SK-N-SH treated with all-trans-retinoic acid at 6 μM for 48 hours (cell line): ENCODE results near the gene MRTFA.

ENCODE experiments used
- ATAC-seq: fragments of 200-7000 bp; cut with Tn5 transposase; 3 replicates; pipeline ENCODE4 v1.9.1; 2020; ENCODE audit warnings: mild to moderate bottlenecking, moderate library complexity
- ARNTL ChIP-seq: fragments of 450-650 bp; formaldehyde crosslinking; IDR thresholded peaks from 2 replicates; pipeline ENCODE4 v1.5.0; 2020; ENCODE audit warnings: low read depth, mild to moderate bottlenecking, moderate library complexity, borderline replicate concordance
- CSDC2 ChIP-seq: fragments of 250-450 bp; sonication (Bioruptor Pico); IDR thresholded peaks from 2 replicates; pipeline ENCODE4 v1.5.0; 2020; ENCODE audit warnings: mild to moderate bottlenecking, moderate library complexity
- CSRNP3 ChIP-seq: fragments of 250-450 bp; sonication (Bioruptor Pico); IDR thresholded peaks from 2 replicates; pipeline ENCODE4 v1.5.1; 2021; ENCODE audit warnings: mild to moderate bottlenecking, moderate library complexity
- ESRRG ChIP-seq: fragments of 250-450 bp; sonication (Bioruptor Pico); IDR thresholded peaks from 2 replicates; pipeline ENCODE4 v1.6.1; 2021; ENCODE audit warnings: mild to moderate bottlenecking
- GLIS3 ChIP-seq: fragments of 250-450 bp; sonication (Bioruptor Pico); IDR thresholded peaks from 2 replicates; pipeline ENCODE4 v1.5.0; 2020; ENCODE audit warnings: mild to moderate bottlenecking, moderate library complexity
- ISL1 ChIP-seq: fragments of 250-450 bp; sonication (Bioruptor Pico); IDR thresholded peaks from 2 replicates; pipeline ENCODE4 v2.1.2; 2022; ENCODE audit warnings: mild to moderate bottlenecking, moderate library complexity
- OSR1 ChIP-seq: fragments of 250-450 bp; sonication (Bioruptor Pico); IDR thresholded peaks from 2 replicates; pipeline ENCODE4 v1.8.0; 2022; ENCODE audit warnings: moderate library complexity, mild to moderate bottlenecking, inconsistent platforms
- POU6F1 ChIP-seq: fragments of 250-450 bp; sonication (Bioruptor Pico); IDR thresholded peaks from 2 replicates; pipeline ENCODE4 v1.8.0; 2021; ENCODE audit warnings: low read depth, mild to moderate bottlenecking, moderate library complexity, borderline replicate concordance
- PPARA ChIP-seq: fragments of 250-450 bp; sonication (Bioruptor Pico); IDR thresholded peaks from 2 replicates; pipeline ENCODE4 v1.5.0; 2020; ENCODE audit warnings: mild to moderate bottlenecking, borderline replicate concordance
- RARB ChIP-seq: fragments of 250-450 bp; sonication (Bioruptor Pico); IDR thresholded peaks from 2 replicates; pipeline ENCODE4 v1.8.0; 2021; ENCODE audit warnings: mild to moderate bottlenecking, moderate library complexity
- SNAI2 ChIP-seq: fragments of 250-450 bp; sonication (Bioruptor Pico); IDR thresholded peaks from 2 replicates; pipeline ENCODE4 v1.5.0; 2020; ENCODE audit warnings: mild to moderate bottlenecking, moderate library complexity
- TCF4 ChIP-seq: fragments of 250-450 bp; sonication (Bioruptor Pico); IDR thresholded peaks from 2 replicates; pipeline ENCODE4 v1.8.0; 2021; ENCODE audit warnings: mild to moderate bottlenecking, moderate library complexity, borderline replicate concordance
- TOX ChIP-seq: fragments of 250-450 bp; sonication (Bioruptor Pico); IDR thresholded peaks from 2 replicates; pipeline ENCODE4 v1.8.0; 2021; ENCODE audit warnings: mild to moderate bottlenecking, moderate library complexity, borderline replicate concordance
- TSHZ2 ChIP-seq: fragments of 250-450 bp; sonication (Bioruptor Pico); IDR thresholded peaks from 2 replicates; pipeline ENCODE4 v1.5.0; 2020; ENCODE audit warnings: mild to moderate bottlenecking, moderate library complexity
- ZC3H10 ChIP-seq: fragments of 250-450 bp; sonication (Bioruptor Pico); IDR thresholded peaks from 2 replicates; pipeline ENCODE4 v1.5.1; 2021; ENCODE audit warnings: mild to moderate bottlenecking, moderate library complexity
- ZFP3 ChIP-seq: fragments of 250-450 bp; sonication (Bioruptor Pico); IDR thresholded peaks from 2 replicates; pipeline ENCODE4 v1.5.0; 2020; ENCODE audit warnings: mild to moderate bottlenecking, moderate library complexity
- ZFP30 ChIP-seq: fragments of 450-650 bp; formaldehyde crosslinking; IDR thresholded peaks from 2 replicates; pipeline ENCODE4 v1.5.0; 2022; ENCODE audit warnings: mild to moderate bottlenecking, moderate library complexity
- ZNF565 ChIP-seq: fragments of 450-650 bp; formaldehyde crosslinking; conservative IDR thresholded peaks from 2 replicates; pipeline ENCODE4 v1.5.0; 2020; ENCODE audit warnings: low read depth, mild to moderate bottlenecking, moderate library complexity
- ZNF70 ChIP-seq: fragments of 450-650 bp; formaldehyde crosslinking; IDR thresholded peaks from 2 replicates; pipeline ENCODE4 v1.5.0; 2020; ENCODE audit warnings: mild to moderate bottlenecking, moderate library complexity
- ZNF8 ChIP-seq: fragments of 450-650 bp; formaldehyde crosslinking; IDR thresholded peaks from 2 replicates; pipeline ENCODE4 v1.5.0; 2020; ENCODE audit warnings: mild to moderate bottlenecking, moderate library complexity
- TF ChIP-seq, protein P1 (sequence below): fragments of 250-450 bp; sonication (Bioruptor Pico); IDR thresholded peaks from 2 replicates; pipeline ENCODE4 v1.8.0; 2020; ENCODE audit warnings: mild to moderate bottlenecking, moderate library complexity, borderline replicate concordance
- TF ChIP-seq, protein P2 (sequence below): fragments of 250-450 bp; sonication (Bioruptor Pico); IDR thresholded peaks from 2 replicates; pipeline ENCODE4 v1.5.1; 2020; ENCODE audit warnings: low read depth, mild to moderate bottlenecking, moderate library complexity

Gene MRTFA

DNA sequence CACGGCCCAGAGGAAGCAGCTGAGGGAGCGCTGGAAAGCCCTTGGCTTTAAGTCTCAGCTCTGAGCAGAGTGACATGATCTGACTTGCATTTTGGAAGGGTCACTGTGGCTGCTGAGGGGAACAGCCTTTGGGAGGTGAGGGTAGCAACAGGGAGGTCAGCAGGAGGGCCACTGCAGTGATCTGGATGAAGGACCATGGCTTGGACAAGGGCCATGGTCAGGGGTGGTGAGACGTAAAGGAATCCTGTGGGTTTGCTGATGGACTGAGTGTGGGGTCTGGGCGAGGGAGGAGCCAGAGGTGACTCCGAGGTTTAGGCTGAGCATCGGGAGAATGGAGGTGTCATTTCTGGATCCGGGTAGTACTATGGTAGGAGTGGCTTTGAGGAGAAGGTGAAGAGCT is 232.9 kb downstream of the MRTFA start:
- ATAC-seq, result no peak
- TF ChIP-seq PPARA (CRISPR knock-in tag) (no peak), OSR1 (CRISPR knock-in tag) (no peak)

- no peak for ATAC-seq
- TF ChIP-seq ZNF565 (CRISPR knock-in tag), result no peak
- TF ChIP-seq ZFP30, result no peak
Observed at GRCh38 chr22:40403141-40403540, 233.4 kb downstream of the MRTFA start.

- TF ChIP-seq ISL1 (CRISPR knock-in tag) (no peak), OSR1 (CRISPR knock-in tag) (no peak), CSDC2 (no peak), ZNF8 (no peak), TSHZ2 (CRISPR knock-in tag) (no peak), TCF4 (CRISPR knock-in tag) (no peak), ARNTL (CRISPR knock-in tag) (no peak), RARB (no peak), ZNF565 (CRISPR knock-in tag) (no peak), ZNF70 (no peak)
- TF ChIP-seq, protein P1, sequence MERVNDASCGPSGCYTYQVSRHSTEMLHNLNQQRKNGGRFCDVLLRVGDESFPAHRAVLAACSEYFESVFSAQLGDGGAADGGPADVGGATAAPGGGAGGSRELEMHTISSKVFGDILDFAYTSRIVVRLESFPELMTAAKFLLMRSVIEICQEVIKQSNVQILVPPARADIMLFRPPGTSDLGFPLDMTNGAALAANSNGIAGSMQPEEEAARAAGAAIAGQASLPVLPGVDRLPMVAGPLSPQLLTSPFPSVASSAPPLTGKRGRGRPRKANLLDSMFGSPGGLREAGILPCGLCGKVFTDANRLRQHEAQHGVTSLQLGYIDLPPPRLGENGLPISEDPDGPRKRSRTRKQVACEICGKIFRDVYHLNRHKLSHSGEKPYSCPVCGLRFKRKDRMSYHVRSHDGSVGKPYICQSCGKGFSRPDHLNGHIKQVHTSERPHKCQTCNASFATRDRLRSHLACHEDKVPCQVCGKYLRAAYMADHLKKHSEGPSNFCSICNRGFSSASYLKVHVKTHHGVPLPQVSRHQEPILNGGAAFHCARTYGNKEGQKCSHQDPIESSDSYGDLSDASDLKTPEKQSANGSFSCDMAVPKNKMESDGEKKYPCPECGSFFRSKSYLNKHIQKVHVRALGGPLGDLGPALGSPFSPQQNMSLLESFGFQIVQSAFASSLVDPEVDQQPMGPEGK, result no peak
- no peak for ATAC-seq
Observed at GRCh38 chr22:40401981-40402406, 234.5 kb downstream of the MRTFA start.

- TF ChIP-seq ZNF8, result no peak
- TF ChIP-seq ZFP30, result no peak
- no peak for TF ChIP-seq SNAI2 (CRISPR knock-in tag)
- no peak for TF ChIP-seq ESRRG (CRISPR knock-in tag)
- TF ChIP-seq POU6F1 (CRISPR knock-in tag), result no peak
- no peak for TF ChIP-seq CSRNP3 (CRISPR knock-in tag)
- TF ChIP-seq ZFP3, result no peak
- no peak for TF ChIP-seq ISL1 (CRISPR knock-in tag)
- TF ChIP-seq, protein P1, result no peak
- TF ChIP-seq ARNTL (CRISPR knock-in tag), result no peak
- TF ChIP-seq PPARA (CRISPR knock-in tag), result no peak
- TF ChIP-seq, protein P2, sequence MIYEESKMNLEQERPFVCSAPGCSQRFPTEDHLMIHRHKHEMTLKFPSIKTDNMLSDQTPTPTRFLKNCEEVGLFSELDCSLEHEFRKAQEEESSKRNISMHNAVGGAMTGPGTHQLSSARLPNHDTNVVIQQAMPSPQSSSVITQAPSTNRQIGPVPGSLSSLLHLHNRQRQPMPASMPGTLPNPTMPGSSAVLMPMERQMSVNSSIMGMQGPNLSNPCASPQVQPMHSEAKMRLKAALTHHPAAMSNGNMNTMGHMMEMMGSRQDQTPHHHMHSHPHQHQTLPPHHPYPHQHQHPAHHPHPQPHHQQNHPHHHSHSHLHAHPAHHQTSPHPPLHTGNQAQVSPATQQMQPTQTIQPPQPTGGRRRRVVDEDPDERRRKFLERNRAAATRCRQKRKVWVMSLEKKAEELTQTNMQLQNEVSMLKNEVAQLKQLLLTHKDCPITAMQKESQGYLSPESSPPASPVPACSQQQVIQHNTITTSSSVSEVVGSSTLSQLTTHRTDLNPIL (CRISPR knock-in tag), result no peak
- TF ChIP-seq TOX (CRISPR knock-in tag), result no peak
- TF ChIP-seq OSR1 (CRISPR knock-in tag), result no peak
- no peak for TF ChIP-seq GLIS3 (CRISPR knock-in tag)
- no peak for TF ChIP-seq ZC3H10
- TF ChIP-seq ZNF565 (CRISPR knock-in tag), result no peak
- TF ChIP-seq, all 23 proteins: peak for 0
- ATAC-seq, result no peak
Observed at GRCh38 chr22:40401532-40401931, 235.0 kb downstream of the MRTFA start.
